ENCODE results near the gene RFX8.
A peak's percentile ranks its signal among the peaks of the same experiment; 100 is the strongest.
"Not testable (repeated sequence)": the region's sequence is repeated elsewhere in the genome, so short reads cannot be mapped to it uniquely, and the experiment has no call there.

Gene RFX8

DNA sequence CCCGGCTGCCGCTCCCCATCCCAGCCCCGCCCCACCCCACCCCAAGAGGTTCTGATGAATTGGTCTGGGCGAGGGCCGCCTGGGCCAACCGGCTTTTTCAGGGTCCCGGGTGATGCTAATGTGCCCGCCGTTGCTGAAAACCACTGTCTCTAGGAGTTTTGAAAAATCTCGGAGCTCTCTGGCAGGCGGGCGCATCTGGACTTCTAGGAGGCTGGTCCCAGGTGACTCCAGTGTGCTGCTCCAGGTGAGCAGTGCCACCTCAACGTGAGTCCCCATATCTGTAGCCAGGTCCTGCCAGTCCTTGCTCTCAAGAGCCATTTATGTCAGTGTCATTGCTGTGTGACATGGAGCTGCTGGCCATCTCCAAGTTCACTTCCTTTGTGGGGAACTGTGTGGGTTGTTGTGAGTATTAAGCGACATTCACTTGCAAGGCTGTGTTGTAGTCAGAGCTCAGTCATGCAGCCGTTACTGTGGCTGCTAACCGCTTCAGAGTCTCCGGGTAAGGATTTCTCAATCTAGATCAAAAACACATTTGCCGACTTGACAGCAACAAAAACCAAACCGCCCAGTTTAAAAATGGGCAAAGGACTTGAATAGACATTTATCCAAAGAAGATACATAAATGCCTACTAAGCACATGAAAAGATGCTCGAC, at the start of gene RFX8:
RFX8 (minus strand) TSS at position 382 of the 654 bp plus-strand sequence. CDS start 8,264 bp downstream, outside the sequence.
- no peak for DNase-seq

DNA sequence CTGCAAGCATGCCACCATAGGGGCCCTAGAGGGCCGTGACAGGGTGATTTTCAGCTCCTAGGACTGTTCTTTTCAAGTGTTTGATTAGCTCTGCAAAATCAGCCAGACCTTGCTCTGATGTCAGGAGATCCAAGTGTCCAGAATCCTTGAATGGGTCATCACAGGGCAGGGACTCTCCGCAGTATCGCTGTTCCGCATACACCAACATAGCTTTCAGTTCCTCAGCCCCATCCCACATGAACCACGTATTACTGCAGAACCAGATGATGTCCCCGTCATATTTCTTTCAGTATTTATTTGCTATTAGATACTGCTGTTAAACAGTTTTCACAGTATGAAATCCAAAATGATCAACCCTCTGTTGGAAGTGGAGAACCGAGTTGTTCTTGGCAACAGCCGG, 46.6 kb upstream of the RFX8 start:
- no peak for DNase-seq

DNA sequence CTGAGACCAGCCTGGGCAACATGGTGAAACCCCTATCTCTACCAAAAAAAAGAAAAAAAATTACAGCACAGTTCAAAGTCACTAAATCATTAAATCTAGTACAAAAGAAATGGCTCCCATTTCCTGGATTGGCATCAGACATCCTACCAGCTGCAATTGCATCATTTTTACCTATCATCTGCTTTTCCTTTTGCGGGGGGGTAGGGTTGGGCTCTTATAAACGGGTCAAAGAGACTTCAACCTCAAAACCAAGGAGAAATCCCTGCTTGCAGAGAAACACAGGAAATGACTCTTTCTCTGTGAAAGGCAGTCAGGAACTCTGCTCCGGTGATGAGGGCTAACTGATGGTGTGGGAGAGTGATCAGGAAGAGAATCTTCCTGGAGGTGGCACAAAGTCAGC, 45.3 kb upstream of the RFX8 start:
- DNase-seq: no peak

DNA sequence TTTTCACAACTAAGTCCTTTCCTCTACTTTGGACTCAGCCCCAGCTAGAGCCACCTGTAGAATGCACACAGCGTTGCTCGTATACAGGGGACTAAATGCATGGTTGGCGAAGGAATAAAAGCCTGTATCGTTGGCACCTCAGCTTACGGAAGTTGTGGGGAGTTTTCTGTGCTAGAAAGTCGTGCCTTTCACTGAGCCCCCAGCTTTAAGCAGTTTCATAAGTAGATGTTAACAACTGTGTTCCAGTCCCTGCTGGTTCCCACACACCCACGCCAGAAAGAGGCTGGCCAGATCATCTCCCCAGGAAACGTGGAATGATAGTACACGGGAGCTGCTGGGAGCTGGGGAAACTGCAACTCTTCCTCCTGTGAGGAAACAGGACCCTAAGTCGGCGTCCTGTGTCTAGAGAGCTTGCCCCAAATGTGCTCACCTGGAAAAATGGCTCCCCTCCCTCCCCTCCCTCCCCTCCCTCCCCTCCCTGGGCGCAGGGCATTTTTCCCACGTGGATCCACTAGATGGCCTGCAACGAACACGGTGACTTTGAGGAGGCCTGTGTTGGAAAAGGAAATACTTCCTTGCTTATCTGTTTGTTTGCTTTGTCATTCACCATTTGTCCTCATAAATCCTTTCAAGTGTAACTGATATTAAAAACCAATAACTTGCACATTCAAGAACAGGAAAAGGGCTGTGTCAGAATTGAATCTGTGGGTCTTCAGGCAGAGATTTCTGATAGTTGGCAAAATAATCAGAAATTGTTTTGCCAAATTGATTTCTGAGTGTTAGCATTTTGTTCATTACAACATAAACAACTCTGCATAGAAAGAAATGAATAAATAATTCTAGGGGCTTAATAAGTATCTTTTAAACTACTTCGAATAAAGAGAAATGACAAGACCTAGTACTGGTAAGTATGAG, 43.9 kb upstream of the RFX8 start:
- peak; percentile 47 for DNase-seq

DNA sequence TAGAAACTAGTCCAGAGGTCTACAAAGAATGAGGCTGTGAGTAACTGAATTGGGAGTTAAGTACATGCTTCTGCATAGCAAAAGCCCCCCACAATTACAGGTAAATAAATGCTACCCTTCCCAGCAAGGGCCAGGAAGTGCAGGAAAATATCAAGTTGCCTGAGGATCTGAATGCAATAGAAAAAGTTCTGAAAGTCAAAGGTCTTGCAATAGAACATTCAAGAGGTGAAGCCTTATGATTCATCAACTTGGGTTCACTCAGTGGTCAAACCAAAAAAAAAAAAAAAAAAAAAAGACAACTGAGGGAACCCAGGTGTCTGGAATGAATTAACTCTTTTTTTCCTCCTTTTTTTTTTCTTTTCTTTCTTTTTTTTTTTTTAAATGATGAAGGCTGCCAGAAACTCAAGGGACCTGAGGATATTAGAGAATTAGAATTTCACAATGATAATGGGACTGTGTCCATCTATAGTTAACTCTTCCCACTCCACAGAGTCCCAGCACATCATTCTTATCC, 42.9 kb upstream of the RFX8 start:
- no peak for DNase-seq

DNA sequence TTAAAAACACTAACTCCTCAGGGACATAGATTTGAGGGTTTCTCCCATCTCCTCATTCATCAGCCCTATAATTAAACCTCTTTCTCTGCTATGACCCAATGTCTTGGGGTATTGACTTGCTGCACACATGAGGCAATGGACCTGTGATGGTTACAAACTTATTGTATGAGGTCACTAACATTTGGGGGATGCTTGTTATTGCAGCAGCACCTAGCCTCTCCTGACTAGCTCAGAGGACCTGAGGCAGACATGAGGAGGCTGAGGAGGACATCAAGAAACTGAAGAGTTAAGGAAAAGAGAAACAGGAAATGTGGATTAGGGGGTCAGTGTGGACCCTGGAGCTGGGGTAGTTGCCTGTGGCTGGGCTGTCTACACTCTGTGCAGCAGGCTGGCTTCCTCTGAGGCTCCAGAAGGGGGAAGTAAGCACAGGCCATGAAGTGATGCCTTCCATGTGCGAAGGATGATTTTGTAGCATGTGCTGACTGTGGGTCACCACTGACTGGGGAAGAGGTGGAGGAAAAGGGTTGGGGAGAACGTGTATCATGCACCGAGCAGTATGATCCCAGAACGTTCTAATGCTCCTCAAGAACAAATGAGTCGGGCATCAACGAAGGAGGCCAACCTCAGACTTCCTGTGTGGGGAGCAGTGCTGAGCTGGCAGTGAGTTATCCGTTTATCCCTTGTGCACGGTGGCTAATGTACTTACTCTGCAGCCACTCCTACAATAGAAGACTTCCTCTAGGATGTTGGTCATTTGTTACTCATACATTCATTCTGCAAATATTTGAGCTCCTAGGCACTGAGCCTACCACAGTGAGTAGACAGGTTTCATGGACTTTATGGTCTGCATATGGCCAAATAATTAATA, 42.1 kb upstream of the RFX8 start:
- DNase-seq: no peak

DNA sequence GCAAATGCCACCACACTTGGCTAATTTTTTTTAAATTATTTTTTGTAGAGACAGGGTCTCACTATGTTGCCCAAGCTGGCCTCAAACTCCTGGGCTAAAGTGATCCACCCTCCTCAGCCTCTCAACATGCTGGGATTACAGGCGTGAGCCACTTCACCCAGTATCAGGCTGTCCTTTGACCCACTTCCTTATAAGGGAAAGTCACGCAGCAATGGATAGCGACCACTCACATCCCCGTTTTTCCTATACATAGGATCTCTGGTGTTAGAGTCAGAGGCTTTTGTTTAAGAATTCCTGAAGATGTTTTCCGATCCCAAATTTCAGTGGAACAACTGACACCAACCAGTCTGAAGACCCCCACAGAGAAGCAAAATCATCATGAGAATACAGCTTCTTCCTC, 41.4 kb upstream of the RFX8 start:
- no peak for DNase-seq

DNA sequence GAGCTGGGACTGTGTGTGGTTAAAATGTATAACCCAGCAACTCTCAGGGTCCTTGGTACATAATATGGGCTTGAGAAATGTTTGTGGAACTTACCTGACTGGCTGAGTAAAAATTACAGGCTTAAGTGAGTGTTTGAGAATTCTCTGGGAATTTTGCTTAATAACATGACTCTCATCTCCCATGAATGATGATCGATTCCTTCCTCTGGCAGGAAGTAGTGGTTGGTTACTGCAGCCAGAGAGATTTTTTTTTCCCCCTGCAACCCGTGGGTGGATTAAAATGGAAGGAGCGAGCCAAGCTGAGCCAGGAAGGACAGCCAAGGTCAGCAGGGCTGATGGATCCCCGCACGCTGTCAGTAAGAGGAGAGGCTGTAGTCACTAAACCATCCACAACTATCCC, 40.6 kb upstream of the RFX8 start:
- no peak for DNase-seq

DNA sequence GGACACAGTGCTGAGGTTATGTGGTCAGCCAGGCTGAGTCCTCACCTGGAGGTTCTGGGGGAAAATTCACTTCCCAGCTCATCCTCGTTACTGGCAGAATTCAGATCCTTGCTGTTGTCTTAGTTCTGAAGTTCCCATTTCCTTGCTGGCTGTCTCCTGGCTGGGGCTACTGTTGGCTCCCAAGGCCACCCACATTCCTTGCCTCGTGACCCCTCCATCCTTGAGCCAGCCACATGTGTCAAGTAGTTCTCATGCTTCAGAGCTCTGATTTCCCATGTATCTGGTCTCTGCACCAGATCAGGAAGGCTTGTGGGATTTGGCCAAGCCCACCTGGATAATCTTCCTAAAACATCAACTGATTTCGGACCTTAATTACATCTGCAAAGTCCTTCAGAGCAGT, 38.1 kb upstream of the RFX8 start:
- no peak for DNase-seq

DNA sequence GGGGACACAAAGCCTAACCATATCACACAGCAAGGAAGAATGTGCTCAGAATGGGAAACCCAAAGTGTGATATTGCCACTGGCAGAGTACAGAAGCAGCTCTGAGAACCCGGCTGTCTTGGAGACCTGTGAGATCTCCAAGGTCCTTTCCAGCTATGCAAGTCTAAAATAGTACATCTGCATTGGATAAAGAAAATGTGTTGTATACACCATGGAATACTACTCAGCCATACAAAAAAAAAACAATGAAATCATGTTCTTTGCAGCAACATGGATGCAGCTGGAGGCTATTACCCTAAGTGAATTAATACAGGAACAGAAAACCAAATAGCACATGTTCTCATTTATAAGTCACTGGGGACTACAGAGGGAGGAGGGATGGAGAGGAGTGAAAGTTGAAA, 36.5 kb upstream of the RFX8 start:
- no peak for DNase-seq

DNA sequence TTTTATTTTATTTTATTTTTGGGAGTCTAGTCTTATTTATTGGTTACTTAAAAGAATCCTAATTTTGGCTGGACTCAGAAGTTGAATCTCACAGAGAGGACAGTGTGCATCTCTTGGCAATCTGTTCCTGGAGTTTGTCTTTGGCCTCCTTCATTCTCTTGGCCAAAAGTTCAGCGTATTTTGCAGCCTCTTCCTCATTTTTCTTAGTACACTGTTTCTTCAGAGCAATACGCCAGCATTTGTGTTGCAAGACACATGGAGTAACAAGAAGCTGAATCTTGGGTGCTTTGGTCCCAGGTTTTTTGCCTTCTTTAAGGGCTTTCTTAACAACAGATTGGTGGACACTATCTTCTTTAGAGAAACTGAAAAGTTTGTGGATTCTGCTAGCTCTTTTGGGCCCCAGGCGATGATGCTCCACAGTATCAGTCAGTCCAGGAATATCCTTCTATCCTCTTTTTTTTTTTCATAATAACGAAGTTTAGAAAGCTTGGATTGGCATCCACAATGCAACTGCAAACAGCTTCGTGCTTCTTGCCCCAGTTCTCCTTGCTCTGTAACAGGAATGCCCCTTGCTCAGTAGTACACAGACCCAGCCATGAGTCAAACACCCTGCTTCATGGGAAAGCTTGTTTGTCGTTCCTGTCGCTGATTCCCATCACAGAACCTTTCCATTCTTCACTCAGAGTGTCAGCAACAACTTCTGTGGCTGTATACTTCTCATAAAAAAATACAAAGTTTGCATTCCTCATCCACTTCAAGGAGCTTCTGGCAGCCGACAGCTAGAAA, 34.8 kb upstream of the RFX8 start:
- DNase-seq: no peak

DNA sequence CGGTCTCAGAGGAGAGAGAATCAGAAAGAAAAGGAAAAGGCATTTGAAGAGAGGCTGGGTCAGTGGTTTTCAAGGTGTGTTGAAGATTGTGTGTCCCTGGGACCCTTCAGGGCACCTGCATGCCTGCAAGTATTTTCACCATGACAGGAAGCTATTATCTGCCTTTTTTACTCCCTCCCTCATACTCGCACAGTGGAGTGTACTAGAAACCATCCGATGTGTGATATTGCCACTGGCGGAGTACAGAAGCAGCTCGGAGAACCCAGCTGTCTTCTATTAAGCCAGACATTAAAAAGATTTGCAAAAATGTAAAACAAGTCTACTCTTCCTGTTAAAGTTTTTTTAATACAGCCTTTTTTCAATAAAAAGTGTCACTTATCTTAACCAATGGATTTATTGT, 33.7 kb upstream of the RFX8 start:
- no peak for DNase-seq

DNA sequence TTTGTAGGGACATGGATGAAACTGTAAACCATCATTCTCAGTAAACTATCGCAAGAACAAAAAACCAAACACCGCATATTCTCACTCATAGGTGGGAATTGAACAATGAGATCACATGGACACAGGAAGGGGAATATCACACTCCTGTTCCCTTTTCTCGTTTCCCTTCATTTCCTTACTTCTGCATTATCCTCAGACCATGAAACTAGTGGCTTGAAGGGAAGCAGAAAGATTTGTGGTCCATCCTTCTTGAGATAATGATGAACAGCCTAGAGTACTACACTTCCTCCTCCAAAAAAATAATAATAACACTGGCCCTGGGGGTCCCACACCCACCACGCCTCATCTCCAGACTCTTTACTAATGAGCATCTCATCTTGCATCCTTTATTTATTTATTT, 30.4 kb upstream of the RFX8 start:
- not testable (repeated sequence) for DNase-seq

DNA sequence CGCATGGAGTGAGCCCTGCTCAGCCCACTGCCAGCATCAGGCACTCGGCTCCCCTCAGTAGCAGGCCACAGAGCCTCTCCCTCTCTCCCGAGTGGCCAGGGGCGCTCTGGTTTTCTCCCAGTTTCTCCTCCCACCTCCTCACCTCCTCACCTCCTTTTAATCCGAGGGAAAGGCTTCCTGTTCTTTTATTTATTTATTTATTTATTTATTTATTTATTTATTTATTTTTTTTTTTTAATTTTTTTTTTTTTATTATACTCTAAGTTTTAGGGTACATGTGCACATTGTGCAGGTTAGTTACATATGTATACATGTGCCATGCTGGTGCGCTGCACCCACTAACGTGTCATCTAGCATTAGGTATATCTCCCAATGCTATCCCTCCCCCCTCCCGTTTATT, 29.8 kb upstream of the RFX8 start:
- DNase-seq: not testable (repeated sequence)

DNA sequence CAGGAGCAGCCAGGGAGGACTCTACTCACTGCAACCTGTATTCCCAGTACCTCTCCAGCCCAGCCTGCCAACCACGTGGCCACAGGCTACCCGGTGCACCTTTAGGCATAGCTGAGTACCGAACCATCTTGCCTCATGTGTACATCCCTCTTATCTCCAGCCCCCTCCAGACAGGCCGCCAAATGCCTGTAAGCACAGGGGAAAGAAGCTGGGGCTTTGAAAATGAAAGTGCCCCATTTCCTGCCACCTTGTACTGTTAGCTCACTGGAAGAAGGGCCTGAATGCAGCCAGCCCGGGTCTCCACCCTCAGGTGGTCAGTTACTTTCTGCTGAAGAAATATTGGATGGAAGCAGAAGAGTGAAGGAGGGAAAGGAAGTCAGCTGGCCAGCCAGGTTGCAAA, 27.2 kb upstream of the RFX8 start:
- DNase-seq: no peak

DNA sequence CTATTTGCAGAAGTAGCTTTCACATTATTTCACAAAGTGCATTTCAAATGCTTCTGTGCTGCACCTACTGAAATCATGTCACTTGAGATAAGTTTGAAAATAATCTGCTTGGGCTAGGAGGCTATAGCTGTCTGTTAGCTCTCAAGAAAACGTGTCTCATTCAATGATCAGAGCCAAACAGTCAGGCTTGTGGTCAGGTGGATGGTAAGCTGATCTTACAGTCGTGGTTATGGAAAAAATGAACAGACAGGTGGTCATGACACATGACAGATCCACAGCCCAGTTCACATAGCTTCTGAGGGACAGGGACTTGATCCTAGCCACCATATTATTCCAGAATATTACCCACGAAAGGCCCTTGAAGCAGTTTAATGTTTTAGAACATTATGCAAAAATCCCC, 26.5 kb upstream of the RFX8 start:
- DNase-seq: no peak

DNA sequence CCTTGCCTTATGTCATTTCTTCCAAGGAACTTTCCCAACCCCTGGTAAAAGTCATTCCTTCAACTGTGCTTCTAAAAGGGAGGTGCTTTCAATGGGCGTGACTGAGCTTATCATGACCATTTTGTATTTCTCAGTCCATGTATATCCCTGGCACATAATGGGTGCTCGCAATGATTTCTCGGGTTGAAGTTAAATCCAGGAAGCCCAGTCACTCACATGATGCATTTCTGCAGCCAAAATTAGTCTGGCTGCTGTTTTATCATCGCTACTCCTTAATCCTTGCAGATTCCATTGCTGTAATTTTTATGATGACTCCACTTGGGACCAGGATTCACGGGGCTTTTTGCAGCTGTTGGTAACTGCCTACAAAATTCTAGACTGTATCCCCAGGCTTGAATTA, 25.9 kb upstream of the RFX8 start:
- DNase-seq: no peak

DNA sequence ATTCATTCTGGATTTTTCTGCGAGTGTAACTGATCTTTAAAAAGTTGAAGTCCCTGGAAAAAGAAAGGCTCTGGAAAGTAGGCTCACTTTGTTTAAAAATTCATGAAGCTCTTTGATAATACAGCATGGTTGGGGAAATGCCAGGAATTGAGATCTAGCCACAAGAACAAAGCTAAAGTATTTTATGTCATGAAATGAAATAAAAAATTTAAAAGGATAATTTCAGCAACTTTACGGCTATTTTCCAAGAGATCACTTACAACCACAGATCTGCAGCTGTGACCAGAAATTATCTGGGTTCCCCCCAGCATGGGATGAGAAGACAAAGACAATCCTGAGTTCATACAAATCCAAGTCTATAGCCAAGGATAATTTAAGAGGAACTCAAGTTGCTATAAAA, 25.3 kb upstream of the RFX8 start:
- no peak for DNase-seq

DNA sequence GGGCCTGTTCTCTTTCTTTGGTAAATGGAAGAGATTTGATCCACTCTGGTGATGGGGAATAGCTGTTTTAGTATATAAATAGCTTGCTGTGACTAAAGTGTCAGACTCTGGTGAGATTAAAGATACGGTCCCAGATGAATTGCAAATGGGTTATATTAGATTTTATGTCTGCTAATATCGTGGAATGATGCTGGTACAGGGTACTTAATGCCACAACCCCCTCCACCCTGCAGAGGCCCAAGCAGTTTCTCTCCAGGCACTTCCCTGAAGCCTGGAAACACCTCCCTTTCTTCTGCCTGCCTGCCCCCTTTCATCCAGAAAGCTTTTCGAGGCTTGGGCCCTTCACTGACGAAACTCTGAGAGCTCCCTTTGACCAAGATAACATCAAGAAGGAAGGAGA, 21.4 kb upstream of the RFX8 start:
- no peak for DNase-seq

DNA sequence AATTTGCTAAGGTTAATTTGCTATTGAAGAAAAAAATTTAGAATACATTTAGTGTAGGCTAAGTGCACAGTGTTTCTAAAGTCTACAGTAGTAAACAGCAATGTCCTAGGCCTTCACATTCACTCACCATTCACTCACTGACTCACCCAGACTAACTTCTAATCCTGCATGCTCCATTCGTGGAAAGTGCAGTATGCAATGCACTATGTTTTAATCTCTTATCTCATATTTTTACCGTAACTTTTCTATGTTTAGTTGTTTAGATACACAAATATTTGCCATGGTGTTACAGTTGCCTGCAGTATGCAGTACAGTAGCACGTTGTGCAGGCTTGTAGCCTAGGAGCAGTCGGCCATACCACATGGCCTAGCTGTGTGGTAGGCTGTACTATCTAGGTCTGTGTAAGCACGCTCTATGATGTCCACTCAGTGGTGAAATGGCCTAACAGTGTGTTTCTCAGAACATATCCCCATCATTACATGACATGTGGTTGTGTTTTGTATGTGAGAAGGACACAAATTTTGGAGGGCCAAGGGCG, 18.1 kb upstream of the RFX8 start:
- no peak for DNase-seq

DNA sequence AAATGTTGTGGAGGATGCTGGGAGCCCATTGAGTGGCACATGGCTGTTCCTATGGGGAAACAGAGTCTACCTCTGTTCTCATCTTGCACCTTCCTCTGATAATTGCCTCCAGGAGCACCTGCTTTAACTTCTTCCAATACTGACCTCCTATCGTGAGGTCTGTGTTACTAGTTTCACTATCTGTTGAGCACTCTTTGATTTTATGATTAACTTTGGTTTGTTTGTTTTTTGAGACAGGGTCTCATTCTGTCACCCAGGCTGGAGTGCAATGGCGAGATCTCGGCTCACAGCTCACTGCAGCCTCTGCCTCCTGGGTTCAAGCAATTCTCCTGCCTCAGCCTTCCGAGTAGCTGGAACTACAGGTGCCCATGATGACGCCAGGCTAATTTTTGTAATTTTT, 12.1 kb upstream of the RFX8 start:
- no peak for DNase-seq

DNA sequence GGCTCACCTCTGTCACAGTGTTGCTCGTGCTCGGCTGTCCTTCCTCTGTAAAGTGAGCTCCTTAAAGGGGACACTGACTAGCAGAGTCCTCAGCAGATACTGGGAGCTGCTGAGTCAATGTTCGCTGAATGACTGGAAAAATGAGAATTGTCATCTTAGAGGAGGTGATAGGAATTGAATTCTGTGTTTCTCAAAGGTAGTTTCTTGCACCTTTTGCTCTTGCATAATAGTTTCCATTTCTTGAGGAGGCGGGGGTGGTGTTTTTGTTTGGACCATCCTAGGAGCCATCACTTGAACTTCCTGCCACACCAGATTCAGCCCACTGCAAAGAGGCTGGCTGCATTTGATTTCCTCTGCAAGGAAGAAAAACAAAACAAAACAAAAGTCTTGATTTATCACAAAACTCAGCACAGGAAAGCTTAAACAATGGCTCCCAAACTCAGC, 11.4 kb upstream of the RFX8 start:
- no peak for DNase-seq
